ENCODE measurements around the gene NHLRC1.
A peak's percentile ranks its signal among the peaks of the same experiment; 100 is the strongest.

DNA sequence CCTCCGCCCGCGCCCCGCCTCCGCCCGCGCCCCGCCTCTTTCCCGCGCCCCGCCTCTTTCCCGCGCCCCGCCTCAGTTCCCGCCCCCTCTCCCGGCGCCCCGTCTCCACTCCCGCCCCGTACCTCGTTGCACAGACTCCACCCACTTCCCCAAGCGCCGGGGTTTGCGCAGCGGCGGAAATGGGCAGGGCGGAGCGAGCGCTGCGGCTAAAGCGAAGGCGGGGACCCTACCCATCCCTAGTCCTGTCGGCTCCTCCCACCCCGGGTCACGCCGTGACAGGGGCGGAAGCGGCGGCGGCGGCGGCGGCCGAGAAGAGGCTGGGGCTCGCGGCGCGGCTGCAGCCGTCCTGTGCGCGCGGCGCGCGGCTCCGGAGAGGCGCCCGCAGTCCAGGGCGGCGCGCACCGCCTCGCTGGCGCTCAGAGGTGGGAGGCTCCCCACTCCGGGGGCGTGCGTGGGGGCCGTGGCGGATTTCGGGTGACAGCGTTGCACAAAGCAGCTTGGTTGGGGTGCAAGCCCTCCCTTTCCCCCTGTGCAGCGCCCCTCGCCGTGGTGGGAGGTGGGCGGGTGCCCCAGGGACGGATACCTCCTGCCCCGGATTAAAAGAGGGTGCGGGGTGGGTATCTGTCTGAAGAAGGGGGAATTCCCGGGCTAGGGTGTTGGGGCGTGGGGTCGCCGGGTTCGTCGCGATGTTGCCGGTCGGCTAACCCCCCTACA is 32.8 kb upstream of the NHLRC1 start, which contains the start of gene KDM1B:
- TF ChIP-seq, protein P1, sequence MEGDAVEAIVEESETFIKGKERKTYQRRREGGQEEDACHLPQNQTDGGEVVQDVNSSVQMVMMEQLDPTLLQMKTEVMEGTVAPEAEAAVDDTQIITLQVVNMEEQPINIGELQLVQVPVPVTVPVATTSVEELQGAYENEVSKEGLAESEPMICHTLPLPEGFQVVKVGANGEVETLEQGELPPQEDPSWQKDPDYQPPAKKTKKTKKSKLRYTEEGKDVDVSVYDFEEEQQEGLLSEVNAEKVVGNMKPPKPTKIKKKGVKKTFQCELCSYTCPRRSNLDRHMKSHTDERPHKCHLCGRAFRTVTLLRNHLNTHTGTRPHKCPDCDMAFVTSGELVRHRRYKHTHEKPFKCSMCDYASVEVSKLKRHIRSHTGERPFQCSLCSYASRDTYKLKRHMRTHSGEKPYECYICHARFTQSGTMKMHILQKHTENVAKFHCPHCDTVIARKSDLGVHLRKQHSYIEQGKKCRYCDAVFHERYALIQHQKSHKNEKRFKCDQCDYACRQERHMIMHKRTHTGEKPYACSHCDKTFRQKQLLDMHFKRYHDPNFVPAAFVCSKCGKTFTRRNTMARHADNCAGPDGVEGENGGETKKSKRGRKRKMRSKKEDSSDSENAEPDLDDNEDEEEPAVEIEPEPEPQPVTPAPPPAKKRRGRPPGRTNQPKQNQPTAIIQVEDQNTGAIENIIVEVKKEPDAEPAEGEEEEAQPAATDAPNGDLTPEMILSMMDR (IDR thresholded peaks at IDR 0.05), result no peak
- TF ChIP-seq POLR2A (IDR thresholded peaks at IDR 0.05), result peak in 1 of 2 donors; percentile 81
